NB4 (cell line): ENCODE results near the gene REPS1.

Source experiments
- MYC ChIP-seq: IDR thresholded peaks from 2 replicates; pipeline ENCODE4 v1.6.1; 2011; ENCODE audit warnings: low read depth, low read length
- POLR2A ChIP-seq: IDR thresholded peaks from 2 replicates; pipeline ENCODE4 v1.6.1; 2011; ENCODE audit warnings: mild to moderate bottlenecking; ENCODE audit not compliant: insufficient read length; ENCODE audit errors: extremely low read depth
- TF ChIP-seq, protein P1 (sequence below): IDR thresholded peaks from one replicate; pipeline ENCODE4 v1.5.1; 2012; ENCODE audit warnings: low read depth, low read length
- TF ChIP-seq, protein P2 (sequence below): IDR thresholded peaks from 2 replicates; pipeline ENCODE4 v1.6.1; 2011; ENCODE audit warnings: low read depth, low read length

DNA sequence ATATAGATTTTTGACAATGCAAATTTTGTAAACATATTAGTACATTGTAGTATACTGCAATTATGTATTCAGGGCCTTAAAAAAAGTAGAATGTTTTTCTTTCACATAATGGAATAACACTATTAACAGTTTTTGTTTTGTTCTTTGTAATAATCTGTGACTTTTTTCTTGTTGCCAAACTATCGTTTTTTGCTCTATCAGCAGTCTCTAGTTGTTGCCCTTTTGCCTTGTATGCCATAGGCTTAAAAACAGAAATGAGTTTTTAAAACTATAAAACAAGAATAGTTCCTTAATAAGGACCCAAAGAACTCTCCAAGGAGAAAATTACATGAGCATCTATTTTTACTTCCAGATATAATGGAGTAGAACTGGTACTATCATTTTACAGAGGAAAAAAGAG is 29.5 kb downstream of the REPS1 start:
- TF ChIP-seq, protein P1, sequence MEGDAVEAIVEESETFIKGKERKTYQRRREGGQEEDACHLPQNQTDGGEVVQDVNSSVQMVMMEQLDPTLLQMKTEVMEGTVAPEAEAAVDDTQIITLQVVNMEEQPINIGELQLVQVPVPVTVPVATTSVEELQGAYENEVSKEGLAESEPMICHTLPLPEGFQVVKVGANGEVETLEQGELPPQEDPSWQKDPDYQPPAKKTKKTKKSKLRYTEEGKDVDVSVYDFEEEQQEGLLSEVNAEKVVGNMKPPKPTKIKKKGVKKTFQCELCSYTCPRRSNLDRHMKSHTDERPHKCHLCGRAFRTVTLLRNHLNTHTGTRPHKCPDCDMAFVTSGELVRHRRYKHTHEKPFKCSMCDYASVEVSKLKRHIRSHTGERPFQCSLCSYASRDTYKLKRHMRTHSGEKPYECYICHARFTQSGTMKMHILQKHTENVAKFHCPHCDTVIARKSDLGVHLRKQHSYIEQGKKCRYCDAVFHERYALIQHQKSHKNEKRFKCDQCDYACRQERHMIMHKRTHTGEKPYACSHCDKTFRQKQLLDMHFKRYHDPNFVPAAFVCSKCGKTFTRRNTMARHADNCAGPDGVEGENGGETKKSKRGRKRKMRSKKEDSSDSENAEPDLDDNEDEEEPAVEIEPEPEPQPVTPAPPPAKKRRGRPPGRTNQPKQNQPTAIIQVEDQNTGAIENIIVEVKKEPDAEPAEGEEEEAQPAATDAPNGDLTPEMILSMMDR, result no peak
- no peak for TF ChIP-seq POLR2A
- TF ChIP-seq, protein P2, sequence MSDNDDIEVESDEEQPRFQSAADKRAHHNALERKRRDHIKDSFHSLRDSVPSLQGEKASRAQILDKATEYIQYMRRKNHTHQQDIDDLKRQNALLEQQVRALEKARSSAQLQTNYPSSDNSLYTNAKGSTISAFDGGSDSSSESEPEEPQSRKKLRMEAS, result no peak
- TF ChIP-seq MYC, result no peak
